ENCODE results near the gene CREG2. TPM values are rescaled to one million over a fixed set of nuclear protein-coding genes. Genes with fewer than 3 reads are reported as not detected.

The CREG2 gene
- total and polyA plus RNA-seq, 2 experiments from 2014 or later: 1.7 to 2.6 TPM

GRCh38 chr2:101306410-101306809 is 80.9 kb downstream of the CREG2 start:
- Histone ChIP-seq H3F3A (replicated peaks; ENCODE audit: low read depth) (peaks cover 4% of the 10 kb centered on the region; the same call in 1 of the 2 replicates), H3K9me2 (ENCODE audit: insufficient read depth) (no peaks in the 10 kb centered on the region), H2AFZ (no peak overlapping the region), H3K4me3 (peak overlapping the region; percentile 92), H3K79me2 (replicated peaks; ENCODE audit: insufficient read depth) (peaks cover 69% of the 10 kb centered on the region), H3K4me1 (ENCODE audit: insufficient read depth) (peaks cover 13% of the 10 kb centered on the region), H3K27me3 (ENCODE audit: insufficient read depth) (peaks cover 11% of the 10 kb centered on the region), H3K36me3 (ENCODE audit: insufficient read depth) (0 out of 2 replicates have a peak, but pooled peaks cover 3% of the 10 kb centered on the region), H4K20me1 (replicated peaks; ENCODE audit: insufficient read depth) (peaks cover 46% of the 10 kb centered on the region), H3K27ac (ENCODE audit: low read depth) (no peak overlapping the region), H3K4me2 (peak overlapping the region; percentile 98)
- DNase-seq (ENCODE audit: low spot score) (no peak), ATAC-seq (no peak)
- H3K4me3 Mint-ChIP-seq: peak overlapping the region; percentile 90
- H3K27me3 Mint-ChIP-seq (ENCODE audit: insufficient read depth, low read depth, poor library complexity): peaks cover 6% of the 10 kb centered on the region
- no peaks in the 10 kb centered on the region for H3K9me3 Mint-ChIP-seq
- H3K27ac Mint-ChIP-seq: no peak overlapping the region
- TF ChIP-seq CTCF (conservative IDR thresholded peaks at IDR 0.05; ENCODE audit: low read depth in 2 of 2) (no peak), ZNF462 (CRISPR knock-in tag; IDR thresholded peaks at IDR 0.05) (no peak), ZNF114 (CRISPR knock-in tag; IDR thresholded peaks at IDR 0.05) (no peak), STAT1 (IDR thresholded peaks at IDR 0.05; ENCODE audit: unreplicated experiment) (no peak), POLR2AphosphoS5 (IDR thresholded peaks at IDR 0.05; ENCODE audit: low read depth) (no peak), NANOG (IDR thresholded peaks at IDR 0.05; ENCODE audit: borderline replicate concordance) (no peak), JUNB (IDR thresholded peaks at IDR 0.05; ENCODE audit: unreplicated experiment) (no peak), CREB1 (CRISPR knock-in tag; IDR thresholded peaks at IDR 0.05; ENCODE audit: low read depth) (no peak), EZH2phosphoT487 (IDR thresholded peaks at IDR 0.05; ENCODE audit: unreplicated experiment) (no peak), ETS1 (IDR thresholded peaks at IDR 0.05) (no peak), ZNF331 (CRISPR knock-in tag; IDR thresholded peaks at IDR 0.05; ENCODE audit: low read depth) (no peak), REST (IDR thresholded peaks at IDR 0.05; ENCODE audit: unreplicated experiment) (no peak)
- peaks cover 30% of the 10 kb centered on the region for H3K4me1 Mint-ChIP-seq
- H3K36me3 Mint-ChIP-seq (ENCODE audit: low read depth): peaks cover 7% of the 10 kb centered on the region

Measured in GM23338 (cell line).